HL-60/S4 treated with retinoic acid at 250 ng/mL for 4 days and 3 days (cell line): ENCODE data around the gene CEP85L.

Experiments
- in situ Hi-C: fragments of 300-500 bp; cut with MboI; formaldehyde crosslinking; loops from 2 replicates; pipeline ENCODE4 v1.7.0; 2022; ENCODE audit warnings: low sequenced_read_pairs

Gene CEP85L

GRCh38 chr6:118546164-118546879 lies 105.1 kb downstream of the CEP85L start:
- in situ Hi-C loops = no loop called here

- in situ Hi-C loops = no loop called here
Measured at GRCh38 chr6:118544105-118544504, 107.3 kb downstream of the CEP85L start.

GRCh38 chr6:118542184-118542952 lies 109.0 kb downstream of the CEP85L start:
- in situ Hi-C loops = no loop called here

GRCh38 chr6:118537574-118537973 lies 113.8 kb downstream of the CEP85L start:
- in situ Hi-C loops = no loop called here

GRCh38 chr6:118536478-118536877 lies 114.9 kb downstream of the CEP85L start:
- in situ Hi-C loops = no loop called here

- in situ Hi-C loops = no loop called here
Measured at GRCh38 chr6:118535176-118535844, 116.1 kb downstream of the CEP85L start.

GRCh38 chr6:118530942-118531341 lies 120.4 kb downstream of the CEP85L start:
- in situ Hi-C loops = no loop called here

- in situ Hi-C loops = no loop called here
Measured at GRCh38 chr6:118529756-118530155, 121.6 kb downstream of the CEP85L start.

GRCh38 chr6:118528129-118528528 lies 123.3 kb downstream of the CEP85L start:
- in situ Hi-C loops = no loop called here

GRCh38 chr6:118525913-118526780 lies 125.2 kb downstream of the CEP85L start:
- in situ Hi-C loops = no loop called here

- in situ Hi-C loops = no loop called here
Measured at GRCh38 chr6:118524686-118525085, 126.7 kb downstream of the CEP85L start.

- in situ Hi-C loops = no loop called here
Measured at GRCh38 chr6:118523216-118523615, 128.2 kb downstream of the CEP85L start.

GRCh38 chr6:118522422-118522821 lies 129.0 kb downstream of the CEP85L start:
- in situ Hi-C loops = no loop called here

GRCh38 chr6:118514689-118515088 lies 136.7 kb downstream of the CEP85L start:
- in situ Hi-C loops = no loop called here

GRCh38 chr6:118511930-118512715 lies 139.3 kb downstream of the CEP85L start:
- in situ Hi-C loops = no loop called here

- in situ Hi-C loops = no loop called here
Measured at GRCh38 chr6:118509009-118509617, 142.3 kb downstream of the CEP85L start.

- in situ Hi-C loops = no loop called here
Measured at GRCh38 chr6:118507636-118508035, 143.8 kb downstream of the CEP85L start.

GRCh38 chr6:118506071-118506638 lies 145.2 kb downstream of the CEP85L start:
- in situ Hi-C loops = no loop called here

- in situ Hi-C loops = no loop called here
Measured at GRCh38 chr6:118505656-118506055, 145.7 kb downstream of the CEP85L start.
